Measurements from ENCODE around the gene SDS. TPM values are rescaled to one million over a fixed set of nuclear protein-coding genes. Genes with fewer than 3 reads are reported as not detected.

The SDS gene
- total RNA-seq, 1 donor from 2014 or later = not detected

DNA sequence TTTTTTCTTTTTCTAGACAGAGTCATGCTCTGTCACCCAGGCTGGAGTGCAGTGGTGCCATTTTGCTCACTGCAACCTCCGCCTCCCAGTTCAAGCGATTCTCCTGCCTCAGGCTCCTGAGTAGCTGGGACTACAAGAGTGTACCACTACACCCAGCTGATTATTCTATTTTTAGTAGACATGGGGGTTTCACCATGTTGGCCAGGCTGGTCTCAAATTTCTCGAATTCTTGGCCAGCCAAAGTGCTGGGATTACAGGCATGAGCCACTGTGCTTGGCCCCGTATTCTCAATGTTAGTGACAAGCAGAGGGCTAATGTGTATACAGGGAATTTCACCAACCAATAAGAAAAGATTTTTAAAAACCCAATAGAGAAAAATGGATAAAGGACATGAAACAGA, 36.9 kb downstream of the SDS start:
- no peak for DNase-seq (ENCODE audit: extremely low spot score in 2 of 2)

DNA sequence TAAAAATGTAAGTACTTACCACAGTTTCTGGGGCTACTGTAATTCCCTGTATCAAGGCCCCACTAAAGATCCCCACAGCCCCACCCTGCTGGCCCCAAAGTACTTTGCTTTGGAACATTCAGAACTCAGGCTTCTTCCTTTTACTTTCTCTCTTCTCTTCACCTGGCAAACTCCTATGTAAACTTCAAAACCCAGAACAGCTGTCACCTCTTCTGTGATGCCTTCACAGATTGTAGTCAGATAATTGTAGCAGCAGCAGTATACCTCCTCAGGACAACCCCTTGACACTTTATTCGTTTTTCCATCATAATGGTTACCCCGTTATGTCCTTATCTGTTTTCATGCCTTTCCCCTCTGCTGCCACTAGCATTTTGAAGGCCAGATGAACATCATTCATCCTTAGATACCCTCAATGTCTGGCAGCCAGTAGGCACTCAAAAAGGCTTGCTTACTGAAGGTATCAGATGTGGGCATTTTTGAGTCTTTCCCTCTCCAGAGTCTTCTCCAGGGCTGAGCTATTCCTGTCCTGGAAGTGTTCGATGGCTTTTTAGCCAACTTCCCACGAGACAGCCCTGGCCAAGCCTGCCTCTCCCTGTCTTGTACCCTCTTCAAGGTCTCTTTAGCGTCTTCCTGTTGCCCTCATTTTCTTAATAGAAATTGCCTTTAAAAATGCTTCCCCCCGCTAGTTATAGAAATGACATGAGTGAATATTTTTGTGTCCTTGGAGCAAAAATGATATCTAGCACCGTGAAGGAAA, 37.9 kb downstream of the SDS start:
- intact Hi-C loops (cut with DNase I) = no loop called here
- no peaks in the 10 kb centered on the region for H3K36me3 ChIP-seq
- H3K27me3 ChIP-seq = no peaks in the 10 kb centered on the region
- no peaks in the 10 kb centered on the region for H3K9me3 ChIP-seq
- TF ChIP-seq, protein P1, sequence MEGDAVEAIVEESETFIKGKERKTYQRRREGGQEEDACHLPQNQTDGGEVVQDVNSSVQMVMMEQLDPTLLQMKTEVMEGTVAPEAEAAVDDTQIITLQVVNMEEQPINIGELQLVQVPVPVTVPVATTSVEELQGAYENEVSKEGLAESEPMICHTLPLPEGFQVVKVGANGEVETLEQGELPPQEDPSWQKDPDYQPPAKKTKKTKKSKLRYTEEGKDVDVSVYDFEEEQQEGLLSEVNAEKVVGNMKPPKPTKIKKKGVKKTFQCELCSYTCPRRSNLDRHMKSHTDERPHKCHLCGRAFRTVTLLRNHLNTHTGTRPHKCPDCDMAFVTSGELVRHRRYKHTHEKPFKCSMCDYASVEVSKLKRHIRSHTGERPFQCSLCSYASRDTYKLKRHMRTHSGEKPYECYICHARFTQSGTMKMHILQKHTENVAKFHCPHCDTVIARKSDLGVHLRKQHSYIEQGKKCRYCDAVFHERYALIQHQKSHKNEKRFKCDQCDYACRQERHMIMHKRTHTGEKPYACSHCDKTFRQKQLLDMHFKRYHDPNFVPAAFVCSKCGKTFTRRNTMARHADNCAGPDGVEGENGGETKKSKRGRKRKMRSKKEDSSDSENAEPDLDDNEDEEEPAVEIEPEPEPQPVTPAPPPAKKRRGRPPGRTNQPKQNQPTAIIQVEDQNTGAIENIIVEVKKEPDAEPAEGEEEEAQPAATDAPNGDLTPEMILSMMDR (IDR thresholded peaks at IDR 0.05) = no peak
- TF ChIP-seq POLR2A (IDR thresholded peaks at IDR 0.05) (no peak), POLR2AphosphoS5 (IDR thresholded peaks at IDR 0.05; ENCODE audit: insufficient read depth in 1 of 2, low read depth in 1 of 2) (no peak)
- no peak overlapping the region for H3K27ac ChIP-seq
- peaks cover 7% of the 10 kb centered on the region for H3K4me1 ChIP-seq
- DNase-seq (ENCODE audit: extremely low spot score in 2 of 2) = no peak
- H3K4me3 ChIP-seq = no peak overlapping the region

More for the DNA sequence above, 36.9 kb downstream of the SDS start:
- intact Hi-C loops (cut with DNase I) = no loop called here
- H3K4me3 ChIP-seq = no peak overlapping the region
- no peaks in the 10 kb centered on the region for H3K36me3 ChIP-seq
- H3K4me1 ChIP-seq = peaks cover 6% of the 10 kb centered on the region
- TF ChIP-seq POLR2AphosphoS5 (IDR thresholded peaks at IDR 0.05; ENCODE audit: insufficient read depth in 1 of 2, low read depth in 1 of 2) = no peak
- TF ChIP-seq, protein P1 (IDR thresholded peaks at IDR 0.05) = no peak
- TF ChIP-seq POLR2A (IDR thresholded peaks at IDR 0.05) = no peak
- no peaks in the 10 kb centered on the region for H3K27me3 ChIP-seq
- no peaks in the 10 kb centered on the region for H3K9me3 ChIP-seq
- no peak overlapping the region for H3K27ac ChIP-seq

DNA sequence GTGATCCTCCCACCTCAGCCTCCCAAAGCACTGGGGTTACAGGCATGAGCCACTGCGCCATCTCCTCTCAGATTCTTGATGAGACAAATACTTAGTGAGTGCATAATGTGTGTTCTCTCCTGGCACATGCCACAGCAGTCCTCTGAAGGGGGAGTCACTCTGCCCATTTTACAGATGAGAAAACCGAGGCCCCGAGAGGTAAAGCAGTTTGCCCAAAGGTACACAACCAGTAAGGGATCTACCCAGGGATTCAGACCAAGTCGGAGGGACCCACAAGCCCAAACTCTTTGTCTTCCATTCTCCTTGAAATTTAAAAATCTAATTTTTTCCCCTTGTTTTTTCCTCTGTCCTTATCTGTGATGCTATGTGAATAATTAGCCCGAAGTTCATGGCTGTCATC, 39.0 kb downstream of the SDS start:
- DNase-seq (ENCODE audit: extremely low spot score in 2 of 2) = no peak
- no peaks in the 10 kb centered on the region for H3K36me3 ChIP-seq
- H3K4me1 ChIP-seq = peaks cover 18% of the 10 kb centered on the region
- no peaks in the 10 kb centered on the region for H3K27me3 ChIP-seq
- intact Hi-C loops (cut with DNase I) = no loop called here
- H3K9me3 ChIP-seq = no peaks in the 10 kb centered on the region
- no peak overlapping the region for H3K4me3 ChIP-seq
- H3K27ac ChIP-seq = no peak overlapping the region
- TF ChIP-seq POLR2AphosphoS5 (IDR thresholded peaks at IDR 0.05; ENCODE audit: insufficient read depth in 1 of 2, low read depth in 1 of 2) (no peak), POLR2A (IDR thresholded peaks at IDR 0.05) (no peak)
- TF ChIP-seq, protein P1 (IDR thresholded peaks at IDR 0.05) = no peak

DNA sequence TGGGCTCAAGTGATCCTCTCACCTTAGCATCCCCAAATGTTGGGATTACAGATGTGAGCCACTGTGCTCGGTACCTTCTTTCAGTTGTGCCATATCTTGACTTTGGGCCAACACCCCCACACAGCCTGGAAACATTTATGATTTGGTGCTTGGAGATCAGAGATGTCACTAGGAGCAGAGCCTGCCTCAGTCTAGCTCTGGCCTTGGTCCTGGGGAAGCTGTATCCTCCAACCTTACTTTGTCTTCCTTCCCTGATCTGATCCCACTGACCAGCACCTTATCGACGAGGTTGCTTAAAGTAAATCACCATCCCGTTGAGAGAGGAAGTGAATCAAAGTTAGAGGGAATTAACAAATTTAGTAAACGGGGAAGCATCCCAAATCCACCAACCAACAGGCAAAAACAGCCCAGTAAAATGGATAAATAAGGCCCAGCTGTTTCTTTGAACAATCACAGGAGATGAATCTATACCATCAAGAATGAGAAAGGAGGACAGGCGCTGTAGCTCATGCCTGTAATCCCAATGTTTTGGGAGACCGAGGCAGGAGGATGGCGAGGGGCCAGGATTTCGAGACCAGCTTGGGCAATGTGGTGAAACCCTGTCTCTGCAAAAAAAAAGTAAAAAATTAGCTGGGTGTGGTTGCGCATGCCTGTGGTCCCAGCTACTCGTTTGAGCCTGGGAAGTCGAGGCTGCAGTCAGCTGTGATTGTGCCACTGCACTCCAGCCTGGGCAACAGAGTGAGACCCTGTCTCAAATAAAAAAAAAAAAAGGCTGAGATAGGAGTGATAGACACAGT, 41.9 kb downstream of the SDS start:
- no peaks in the 10 kb centered on the region for H3K9me3 ChIP-seq
- TF ChIP-seq POLR2AphosphoS5 (IDR thresholded peaks at IDR 0.05; ENCODE audit: insufficient read depth in 1 of 2, low read depth in 1 of 2) = no peak
- TF ChIP-seq POLR2A (IDR thresholded peaks at IDR 0.05) = no peak
- TF ChIP-seq, protein P1 (IDR thresholded peaks at IDR 0.05) = no peak
- H3K27me3 ChIP-seq = no peaks in the 10 kb centered on the region
- H3K27ac ChIP-seq = no peak overlapping the region
- peaks cover 31% of the 10 kb centered on the region for H3K4me1 ChIP-seq
- intact Hi-C loops (cut with DNase I) = no loop called here
- no peak overlapping the region for H3K4me3 ChIP-seq
- no peak for DNase-seq (ENCODE audit: extremely low spot score in 2 of 2)
- H3K36me3 ChIP-seq = no peaks in the 10 kb centered on the region

Data from vagina (tissue), 2 donors.